Measurements from ENCODE around the gene NUP98.

NUP98 gene

DNA sequence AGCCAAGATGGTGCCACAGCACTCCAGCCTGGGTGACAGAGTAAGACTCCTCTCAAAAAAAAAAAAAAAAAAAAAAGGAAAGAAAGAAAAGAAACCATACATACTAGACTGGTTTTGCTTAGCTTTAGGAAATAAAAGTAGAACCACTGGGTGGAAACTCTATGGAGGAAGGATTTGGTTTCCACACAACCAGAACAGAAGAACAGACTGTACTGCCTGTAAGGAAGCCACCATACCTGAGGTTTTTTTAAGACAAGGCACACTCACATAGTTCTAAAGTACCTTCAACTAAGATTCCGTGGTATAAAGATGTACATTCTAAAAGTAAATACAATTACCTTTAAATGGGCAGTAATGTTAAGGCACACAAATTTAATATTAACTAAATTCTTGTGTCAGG, 58.6 kb downstream of the NUP98 start:
- no peak overlapping the region for H3K4me3 ChIP-seq (ENCODE audit: low read depth, low read length)

DNA sequence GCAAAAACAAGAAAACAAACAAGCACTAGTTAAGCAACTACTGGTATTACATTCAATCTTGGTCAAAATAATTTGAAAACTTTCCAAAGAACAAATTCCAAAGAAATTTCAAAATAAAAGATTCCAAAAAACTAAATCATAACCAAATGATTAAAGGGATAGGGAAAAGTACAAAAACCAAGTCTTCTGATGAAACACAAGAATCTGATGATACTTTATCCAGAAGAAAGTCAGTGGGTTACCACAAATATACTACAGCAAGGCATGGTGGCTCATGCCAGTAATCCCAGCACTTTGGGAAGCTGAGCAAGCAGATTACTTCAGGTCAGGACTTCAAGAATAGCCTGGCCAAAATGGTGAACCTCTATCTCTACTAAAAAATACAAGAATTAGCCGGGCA, 59.1 kb downstream of the NUP98 start:
- H3K4me3 ChIP-seq (ENCODE audit: low read depth, low read length): no peak overlapping the region

- no peak overlapping the region for H3K4me3 ChIP-seq (ENCODE audit: low read depth, low read length)
These were observed 59.9 kb downstream of the NUP98 start for GRCh38 chr11:3737386-3737933.

GRCh38 chr11:3736816-3737215, 60.5 kb downstream of the NUP98 start:
- H3K4me3 ChIP-seq (ENCODE audit: low read depth, low read length): no peak overlapping the region

GRCh38 chr11:3735827-3736226, 61.5 kb downstream of the NUP98 start:
- H3K4me3 ChIP-seq (ENCODE audit: low read depth, low read length): no peak overlapping the region

DNA sequence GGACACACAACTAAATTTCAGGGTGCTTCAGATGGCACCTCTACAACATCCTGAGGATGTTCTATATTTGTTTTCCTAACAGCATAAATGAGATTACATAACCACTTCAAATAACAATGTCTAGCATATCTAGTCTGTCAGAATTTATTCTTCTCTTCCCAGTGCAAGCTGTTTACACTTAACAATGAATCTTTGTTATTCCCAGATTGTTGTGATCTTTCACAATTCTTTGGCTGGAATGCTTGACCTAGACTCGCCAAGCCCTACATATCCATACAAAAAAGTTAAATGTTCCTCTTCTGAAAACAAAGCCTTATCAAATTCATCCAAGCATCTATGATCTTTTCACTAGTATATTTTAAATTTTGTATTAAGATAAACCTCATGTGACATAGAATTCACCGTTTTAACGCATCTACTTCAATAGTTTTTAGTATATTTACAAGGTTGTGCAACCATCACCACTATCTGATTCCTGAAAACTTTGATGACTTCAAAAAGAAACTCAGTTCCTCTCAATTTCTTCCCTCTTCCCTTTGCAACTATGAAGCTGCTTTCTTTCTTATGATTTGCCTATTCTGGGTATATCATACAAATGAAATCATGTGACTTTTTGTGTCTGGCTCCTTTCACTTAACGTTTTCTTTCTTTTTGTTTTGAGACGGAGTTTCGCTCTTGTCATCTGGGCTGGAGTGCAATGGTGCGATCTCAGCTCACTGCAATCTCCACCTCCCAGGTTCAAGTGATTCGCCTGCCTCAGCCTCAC, 64.5 kb downstream of the NUP98 start:
- H3K4me3 ChIP-seq (ENCODE audit: low read depth, low read length): no peak overlapping the region

- no peak overlapping the region for H3K4me3 ChIP-seq (ENCODE audit: low read depth, low read length)
These were observed 74.2 kb downstream of the NUP98 start for GRCh38 chr11:3723014-3723708.

- no peak overlapping the region for H3K4me3 ChIP-seq (ENCODE audit: low read depth, low read length)
These were observed 75.3 kb downstream of the NUP98 start for GRCh38 chr11:3722100-3722499.

DNA sequence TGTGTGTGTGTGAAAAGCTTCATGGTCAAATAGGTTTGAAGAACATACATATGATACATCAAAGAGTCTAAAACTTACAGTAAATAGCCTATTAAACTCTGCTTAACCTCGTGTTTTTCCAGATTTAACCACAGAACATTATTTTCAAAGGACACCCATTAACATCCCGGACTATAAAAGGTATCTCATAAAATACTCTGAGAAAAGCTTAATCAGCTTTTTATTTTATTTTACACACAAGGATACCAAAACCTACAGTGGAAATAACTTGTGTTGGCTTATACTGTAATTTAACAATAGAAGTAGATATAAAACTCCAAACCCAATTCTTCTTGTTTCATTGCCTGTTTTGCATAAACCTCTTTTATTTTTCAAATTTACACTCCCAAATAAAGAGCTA, 76.4 kb downstream of the NUP98 start:
- H3K4me3 ChIP-seq (ENCODE audit: low read depth, low read length): no peak overlapping the region

- no peak overlapping the region for H3K4me3 ChIP-seq (ENCODE audit: low read depth, low read length)
These were observed 85.1 kb downstream of the NUP98 start for GRCh38 chr11:3712274-3712673.

DNA sequence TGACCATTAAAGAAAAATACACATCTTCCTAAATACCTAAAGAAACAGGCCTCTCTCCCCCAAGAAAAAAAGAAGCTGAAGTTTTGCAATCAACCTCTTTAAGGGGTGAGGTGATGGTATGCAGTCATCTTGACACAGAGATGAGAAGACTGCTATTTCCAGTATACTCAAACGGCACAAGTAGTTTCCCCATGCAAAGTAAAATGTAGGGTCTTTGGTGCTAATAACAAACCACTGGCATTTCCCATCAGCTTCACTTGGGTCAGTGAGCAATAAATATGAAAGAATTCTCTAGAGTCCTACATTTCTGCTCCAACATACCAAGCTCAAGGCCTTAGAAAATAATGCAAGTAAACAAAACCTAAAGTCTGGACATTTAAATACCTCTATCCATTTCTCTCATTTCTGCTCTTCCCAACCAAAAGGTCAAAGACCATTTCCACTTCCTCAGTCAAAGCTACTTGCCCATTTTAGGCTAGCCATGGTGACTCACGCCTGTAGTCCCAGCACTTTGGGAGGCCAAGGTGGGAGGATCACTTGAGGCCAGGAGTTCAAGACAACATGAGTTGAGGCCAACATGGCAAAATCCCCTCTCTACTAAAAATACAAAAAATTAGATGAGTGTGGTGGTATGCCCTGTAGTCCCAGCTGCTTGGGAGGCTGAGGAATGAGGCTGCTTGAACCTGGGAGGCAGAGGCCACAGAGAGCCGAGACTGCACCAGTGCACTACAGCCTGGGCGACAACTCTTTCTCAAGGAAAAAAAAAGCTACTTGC, 86.7 kb downstream of the NUP98 start:
- H3K4me3 ChIP-seq (ENCODE audit: low read depth, low read length): no peak overlapping the region

DNA sequence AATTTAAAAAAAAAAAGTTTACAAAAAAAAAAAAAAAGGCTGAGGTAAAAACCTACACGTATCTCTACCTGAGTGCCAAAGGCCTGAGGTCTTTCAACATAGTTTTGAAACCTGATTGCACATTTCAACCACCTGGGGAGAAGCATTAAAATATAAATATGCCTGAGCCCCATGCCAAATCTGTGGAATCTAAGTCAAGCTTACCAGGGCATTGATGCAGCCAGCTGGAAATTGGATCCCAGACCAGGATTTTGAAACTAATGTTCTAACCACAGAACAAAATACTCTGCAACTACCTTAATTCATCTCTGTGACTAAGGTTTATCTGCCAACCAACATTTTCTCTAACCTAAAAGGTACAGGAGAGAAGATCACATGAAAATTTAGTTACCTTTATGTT, 87.4 kb downstream of the NUP98 start:
- no peak overlapping the region for H3K4me3 ChIP-seq (ENCODE audit: low read depth, low read length)

- H3K4me3 ChIP-seq (ENCODE audit: low read depth, low read length): no peak overlapping the region
These were observed 90.2 kb downstream of the NUP98 start for GRCh38 chr11:3707176-3707575.

- H3K4me3 ChIP-seq (ENCODE audit: low read depth, low read length): no peak overlapping the region
These were observed 94.0 kb downstream of the NUP98 start for GRCh38 chr11:3703383-3703782.

GRCh38 chr11:3700910-3701309, 96.4 kb downstream of the NUP98 start:
- H3K4me3 ChIP-seq (ENCODE audit: low read depth, low read length): no peak overlapping the region

DNA sequence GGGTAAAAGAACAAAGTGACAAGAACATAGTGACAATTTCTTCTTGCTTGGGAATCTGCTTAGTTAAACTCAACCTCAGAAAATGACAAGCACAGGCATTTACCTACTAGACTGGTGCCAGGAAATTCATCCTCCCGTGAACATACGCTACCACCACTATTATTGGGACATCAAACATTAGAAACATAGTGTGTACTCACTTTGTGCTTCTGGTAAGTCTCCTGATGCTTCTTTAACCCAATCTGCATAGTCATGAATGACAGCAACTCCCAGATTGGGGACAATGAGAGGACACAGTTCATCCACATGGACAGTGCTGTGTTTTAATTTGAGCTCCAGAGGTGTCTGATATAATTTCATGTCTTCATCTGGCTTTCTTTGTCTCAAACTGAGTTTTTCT, 96.9 kb downstream of the NUP98 start:
- H3K4me3 ChIP-seq (ENCODE audit: low read depth, low read length): no peak overlapping the region

DNA sequence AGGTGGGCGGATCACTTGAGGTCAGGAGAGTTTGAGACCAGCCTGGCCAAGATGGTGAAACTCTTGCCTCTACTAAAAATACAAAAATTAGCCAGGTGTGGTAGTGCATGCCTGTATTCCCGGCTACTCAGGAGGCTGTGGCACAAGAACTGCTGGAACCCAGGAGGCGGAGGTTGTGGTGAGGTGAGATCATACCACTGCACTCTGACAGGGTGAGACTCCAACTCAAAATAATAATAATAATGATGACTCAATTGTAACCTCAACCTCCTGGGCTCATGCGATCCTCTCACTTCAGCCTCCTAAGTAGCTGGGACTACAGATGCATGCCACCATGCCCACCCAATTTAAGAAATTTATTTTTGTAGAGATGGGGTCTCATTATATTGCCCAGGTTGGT, 110.6 kb downstream of the NUP98 start:
- H3K4me3 ChIP-seq (ENCODE audit: low read depth, low read length): no peak overlapping the region

GRCh38 chr11:3685923-3686322, 111.4 kb downstream of the NUP98 start:
- H3K4me3 ChIP-seq (ENCODE audit: low read depth, low read length): no peak overlapping the region

DNA sequence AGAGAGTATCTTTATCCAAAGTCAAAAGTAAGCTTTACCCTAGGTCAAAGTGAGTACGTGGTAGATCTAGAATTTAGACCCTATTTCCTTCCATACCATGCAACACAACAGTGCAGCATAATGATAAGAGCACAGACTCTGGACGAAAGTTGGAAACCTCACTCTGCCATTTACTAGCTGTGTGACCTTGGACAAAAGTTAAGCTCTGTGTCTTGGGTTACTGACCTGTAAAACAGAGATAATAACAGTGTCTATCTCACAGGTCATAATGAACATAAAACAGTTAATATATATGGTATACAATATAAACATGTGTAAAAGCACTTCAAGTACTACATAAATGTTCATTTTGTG, 112.6 kb downstream of the NUP98 start:
- no peak overlapping the region for H3K4me3 ChIP-seq (ENCODE audit: low read depth, low read length)

DNA sequence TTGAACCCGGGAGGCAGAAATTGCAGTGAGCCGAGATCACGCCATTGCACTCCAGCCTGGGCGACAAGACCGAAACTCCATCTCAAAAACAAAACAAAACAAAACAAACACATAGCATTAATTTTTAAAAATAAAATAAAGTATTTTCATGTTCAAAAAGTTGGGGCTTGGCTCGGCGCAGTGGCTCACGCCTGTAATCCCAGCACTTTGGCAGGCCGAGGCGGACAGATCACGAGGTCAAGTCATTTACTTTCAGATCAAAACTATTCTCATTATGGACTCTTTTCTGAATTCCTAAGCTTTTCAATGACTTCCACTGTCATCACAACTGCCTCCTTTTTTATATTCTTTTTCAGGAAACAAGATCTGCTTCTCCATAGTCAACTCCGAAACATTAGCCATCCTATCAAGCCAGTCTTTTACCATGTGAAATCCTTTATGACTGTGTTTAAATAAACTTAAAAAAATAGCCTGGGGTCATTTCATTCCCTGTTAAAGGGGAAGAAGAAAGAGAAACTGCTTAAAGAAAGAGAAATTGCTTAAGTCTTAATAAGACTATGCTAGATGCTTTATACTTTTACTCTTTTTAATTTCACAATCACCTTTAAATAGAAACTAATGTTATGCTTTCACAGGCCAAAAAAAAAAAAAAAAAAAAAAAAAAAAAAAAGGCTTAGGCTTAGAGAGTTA, 113.1 kb downstream of the NUP98 start:
- H3K4me3 ChIP-seq (ENCODE audit: low read depth, low read length): no peak overlapping the region

DNA sequence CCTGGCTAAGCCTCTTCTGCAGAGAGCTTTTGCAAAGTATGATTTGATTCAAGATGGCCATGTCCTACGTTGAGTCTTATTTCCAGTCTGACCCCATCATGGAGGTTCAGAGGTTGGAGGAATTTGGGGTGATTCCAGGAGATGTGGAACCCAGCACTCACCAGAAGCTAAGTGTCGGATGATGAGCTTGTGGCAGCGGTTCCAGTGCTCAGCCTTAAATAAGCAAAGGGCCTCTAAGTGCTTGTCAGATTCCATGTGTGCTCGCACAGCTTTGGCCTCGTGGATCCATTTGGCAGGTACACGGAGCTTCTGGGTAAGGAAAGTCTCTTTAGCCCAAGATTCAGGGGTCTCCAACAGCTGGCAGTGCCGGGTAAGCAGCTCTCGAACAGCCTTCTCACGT, 114.3 kb downstream of the NUP98 start:
- H3K4me3 ChIP-seq (ENCODE audit: low read depth, low read length): no peak overlapping the region
